ENCODE results near the gene ZNF641.
"Not testable (repeated sequence)": the region's sequence is repeated elsewhere in the genome, so short reads cannot be mapped to it uniquely, and the experiment has no call there.

Gene ZNF641

GRCh38 chr12:48336061-48336460 lies 14.7 kb downstream of the ZNF641 start:
- Histone ChIP-seq H2BK5ac (ENCODE audit: low read depth, low read length, poor library complexity) (no peak overlapping the region), H3K23ac (ENCODE audit: low read length) (no peak overlapping the region), H2AK5ac (ENCODE audit: low read length) (no peak overlapping the region), H3K36me3 (ENCODE audit: control insufficient read depth in 1 of 2, insufficient read depth in 2 of 2, low read length in 2 of 2) (no peaks in the 10 kb centered on the region), H4K8ac (ENCODE audit: low read depth, low read length) (no peak overlapping the region), H3K9me3 (ENCODE audit: insufficient read depth, low read depth, low read length) (peaks cover 4% of the 10 kb centered on the region), H2BK120ac (ENCODE audit: insufficient read depth, low read length, poor library complexity) (no peak overlapping the region), H3K79me2 (ENCODE audit: control insufficient read depth, insufficient read depth, low read length, poor library complexity) (no peaks in the 10 kb centered on the region), H3K27ac (ENCODE audit: low read depth, low read length) (no peak overlapping the region), H4K91ac (ENCODE audit: low read depth, low read length) (no peak overlapping the region), H4K12ac (ENCODE audit: low read depth, low read length) (no peak overlapping the region), H3K27me3 (ENCODE audit: insufficient read depth, low read length) (no peaks in the 10 kb centered on the region), H3K4me3 (ENCODE audit: low read depth, low read length) (no peak overlapping the region), H3K4me2 (ENCODE audit: low read length) (no peak overlapping the region), H3K18ac (ENCODE audit: low read length) (no peak overlapping the region), H3K4ac (ENCODE audit: low read depth, low read length) (no peak overlapping the region), H3K4me1 (ENCODE audit: control insufficient read depth in 1 of 2, insufficient read depth in 2 of 2, low read length in 2 of 2) (no peaks in the 10 kb centered on the region), H3K14ac (ENCODE audit: low read length) (no peak overlapping the region), H3K79me1 (ENCODE audit: low read length) (no peaks in the 10 kb centered on the region), H2BK12ac (ENCODE audit: low read length) (no peak overlapping the region), H2AFZ (ENCODE audit: insufficient read depth, low read length, poor library complexity) (no peak overlapping the region), H3K9ac (ENCODE audit: low read length) (no peak overlapping the region)
- no peak for DNase-seq
- no CpG with 5 or more reads among the region's 2 CpGs for WGBS (ENCODE audit: extremely low coverage, insufficient coverage, insufficient read length)

- Histone ChIP-seq H3K27me3 (ENCODE audit: insufficient read depth, low read length) (no peaks in the 10 kb centered on the region), H3K27ac (ENCODE audit: low read depth, low read length) (no peak overlapping the region), H3K4me3 (ENCODE audit: low read depth, low read length) (no peak overlapping the region), H3K4me1 (ENCODE audit: control insufficient read depth in 1 of 2, insufficient read depth in 2 of 2, low read length in 2 of 2) (no peaks in the 10 kb centered on the region), H3K9me3 (ENCODE audit: insufficient read depth, low read depth, low read length) (peaks cover 4% of the 10 kb centered on the region), H2BK12ac (ENCODE audit: low read length) (no peak overlapping the region), H2BK120ac (ENCODE audit: insufficient read depth, low read length, poor library complexity) (no peak overlapping the region), H3K14ac (ENCODE audit: low read length) (no peak overlapping the region), H3K18ac (ENCODE audit: low read length) (no peak overlapping the region), H2BK5ac (ENCODE audit: low read depth, low read length, poor library complexity) (no peak overlapping the region), H2AFZ (ENCODE audit: insufficient read depth, low read length, poor library complexity) (no peak overlapping the region), H3K79me1 (ENCODE audit: low read length) (no peaks in the 10 kb centered on the region), H3K9ac (ENCODE audit: low read length) (no peak overlapping the region), H4K8ac (ENCODE audit: low read depth, low read length) (no peak overlapping the region), H4K91ac (ENCODE audit: low read depth, low read length) (no peak overlapping the region), H4K12ac (ENCODE audit: low read depth, low read length) (no peak overlapping the region), H3K4ac (ENCODE audit: low read depth, low read length) (no peak overlapping the region), H3K36me3 (ENCODE audit: control insufficient read depth in 1 of 2, insufficient read depth in 2 of 2, low read length in 2 of 2) (no peaks in the 10 kb centered on the region), H2AK5ac (ENCODE audit: low read length) (no peak overlapping the region), H3K23ac (ENCODE audit: low read length) (no peak overlapping the region), H3K4me2 (ENCODE audit: low read length) (no peak overlapping the region), H3K79me2 (ENCODE audit: control insufficient read depth, insufficient read depth, low read length, poor library complexity) (no peaks in the 10 kb centered on the region)
- WGBS (ENCODE audit: extremely low coverage, insufficient coverage, insufficient read length), result no CpG with 5 or more reads among the region's 5 CpGs
- peak in 1 of 2 donors; percentile 5 for DNase-seq
These were observed 15.9 kb downstream of the ZNF641 start for GRCh38 chr12:48334808-48335207.

- not testable (repeated sequence) for H4K12ac ChIP-seq (ENCODE audit: low read depth, low read length); H3K4me1 ChIP-seq (ENCODE audit: control insufficient read depth in 1 of 2, insufficient read depth in 2 of 2, low read length in 2 of 2); H3K4me3 ChIP-seq (ENCODE audit: low read depth, low read length); H2BK5ac ChIP-seq (ENCODE audit: low read depth, low read length, poor library complexity); H3K9me3 ChIP-seq (ENCODE audit: insufficient read depth, low read depth, low read length); H2AK5ac ChIP-seq (ENCODE audit: low read length); H3K4me2 ChIP-seq (ENCODE audit: low read length); H2AFZ ChIP-seq (ENCODE audit: insufficient read depth, low read length, poor library complexity); DNase-seq; H3K79me1 ChIP-seq (ENCODE audit: low read length); H3K4ac ChIP-seq (ENCODE audit: low read depth, low read length); H2BK120ac ChIP-seq (ENCODE audit: insufficient read depth, low read length, poor library complexity); H3K18ac ChIP-seq (ENCODE audit: low read length); H3K79me2 ChIP-seq (ENCODE audit: control insufficient read depth, insufficient read depth, low read length, poor library complexity); H3K23ac ChIP-seq (ENCODE audit: low read length); H3K14ac ChIP-seq (ENCODE audit: low read length); H2BK12ac ChIP-seq (ENCODE audit: low read length); H4K91ac ChIP-seq (ENCODE audit: low read depth, low read length); H4K8ac ChIP-seq (ENCODE audit: low read depth, low read length); H3K27me3 ChIP-seq (ENCODE audit: insufficient read depth, low read length); H3K27ac ChIP-seq (ENCODE audit: low read depth, low read length); H3K36me3 ChIP-seq (ENCODE audit: control insufficient read depth in 1 of 2, insufficient read depth in 2 of 2, low read length in 2 of 2); H3K9ac ChIP-seq (ENCODE audit: low read length)
- WGBS (ENCODE audit: extremely low coverage, insufficient coverage, insufficient read length), result no CpG with 5 or more reads among the region's 26 CpGs
These were observed 17.0 kb downstream of the ZNF641 start for GRCh38 chr12:48333680-48334079.

- no peak overlapping the region for H2BK120ac ChIP-seq (ENCODE audit: insufficient read depth, low read length, poor library complexity)
- H4K8ac ChIP-seq (ENCODE audit: low read depth, low read length), result no peak overlapping the region
- no peak overlapping the region for H2AK5ac ChIP-seq (ENCODE audit: low read length)
- WGBS (ENCODE audit: extremely low coverage, insufficient coverage, insufficient read length), result no CpG with 5 or more reads among the region's 2 CpGs
- no peak overlapping the region for H2BK5ac ChIP-seq (ENCODE audit: low read depth, low read length, poor library complexity)
- no peak overlapping the region for H2AFZ ChIP-seq (ENCODE audit: insufficient read depth, low read length, poor library complexity)
- no peak overlapping the region for H3K18ac ChIP-seq (ENCODE audit: low read length)
- H3K4me3 ChIP-seq (ENCODE audit: low read depth, low read length), result no peak overlapping the region
- no peaks in the 10 kb centered on the region for H3K27me3 ChIP-seq (ENCODE audit: insufficient read depth, low read length)
- no peak overlapping the region for H4K12ac ChIP-seq (ENCODE audit: low read depth, low read length)
- no peak overlapping the region for H3K9ac ChIP-seq (ENCODE audit: low read length)
- no peaks in the 10 kb centered on the region for H3K79me1 ChIP-seq (ENCODE audit: low read length)
- no peak overlapping the region for H3K4ac ChIP-seq (ENCODE audit: low read depth, low read length)
- H3K4me2 ChIP-seq (ENCODE audit: low read length), result no peak overlapping the region
- no peak overlapping the region for H2BK12ac ChIP-seq (ENCODE audit: low read length)
- H3K27ac ChIP-seq (ENCODE audit: low read depth, low read length), result no peak overlapping the region
- peaks cover 5% of the 10 kb centered on the region for H3K9me3 ChIP-seq (ENCODE audit: insufficient read depth, low read depth, low read length)
- H3K79me2 ChIP-seq (ENCODE audit: control insufficient read depth, insufficient read depth, low read length, poor library complexity), result no peaks in the 10 kb centered on the region
- DNase-seq, result no peak
- no peak overlapping the region for H3K23ac ChIP-seq (ENCODE audit: low read length)
- H4K91ac ChIP-seq (ENCODE audit: low read depth, low read length), result no peak overlapping the region
- H3K36me3 ChIP-seq (ENCODE audit: control insufficient read depth in 1 of 2, insufficient read depth in 2 of 2, low read length in 2 of 2), result no peaks in the 10 kb centered on the region
- H3K14ac ChIP-seq (ENCODE audit: low read length), result no peak overlapping the region
- no peaks in the 10 kb centered on the region for H3K4me1 ChIP-seq (ENCODE audit: control insufficient read depth in 1 of 2, insufficient read depth in 2 of 2, low read length in 2 of 2)
These were observed 19.3 kb downstream of the ZNF641 start for GRCh38 chr12:48331399-48331798.
